HL-60 (cell line): ENCODE results near the gene NPPC.

ENCODE experiments used
- DNase-seq, 2 experiments: peaks; one replicate each; pipeline ENCODE4 v3.0.0-alpha.2; 2010 to 2020; ENCODE audit warnings: low read depth in 1 of 2, low spot score in 1 of 2
- H3K27ac ChIP-seq: fragments of 250-450 bp; sonication (Bioruptor Pico); replicated peaks from 2 replicates; pipeline ENCODE4 v1.5.1; 2020; ENCODE audit warnings: mild to moderate bottlenecking, moderate library complexity
- H3K27me3 ChIP-seq: fragments of 250-450 bp; sonication (Bioruptor Pico); 2 replicates; pipeline ENCODE4 v1.5.1; 2021; ENCODE audit warnings: mild to moderate bottlenecking, moderate library complexity; ENCODE audit not compliant: insufficient read depth, poor library complexity, severe bottlenecking
- H3K4me3 ChIP-seq: replicated peaks from 2 replicates; pipeline ENCODE4 v1.5.1; 2011; ENCODE audit warnings: mild to moderate bottlenecking, control low read depth, low read length; ENCODE audit not compliant: insufficient read depth
- GABPA ChIP-seq: IDR thresholded peaks from 2 replicates; pipeline ENCODE4 v1.6.1; 2012; ENCODE audit warnings: low read depth
- POLR2AphosphoS5 ChIP-seq: IDR thresholded peaks from 2 replicates; pipeline ENCODE4 v1.6.1; 2012; ENCODE audit warnings: low read depth
- SPI1 ChIP-seq: IDR thresholded peaks from 2 replicates; pipeline ENCODE4 v1.6.1; 2012; ENCODE audit warnings: low read depth, mild to moderate bottlenecking, borderline replicate concordance
- TF ChIP-seq, protein P1 (sequence below): IDR thresholded peaks from 2 replicates; pipeline ENCODE4 v1.6.1; 2012; ENCODE audit warnings: low read depth; ENCODE audit not compliant: insufficient replicate concordance
- TF ChIP-seq, protein P2 (sequence below): IDR thresholded peaks from one replicate; pipeline ENCODE4 v1.5.1; 2011; ENCODE audit warnings: low read length, control low read depth, inconsistent platforms; ENCODE audit not compliant: insufficient read depth

NPPC gene

DNA sequence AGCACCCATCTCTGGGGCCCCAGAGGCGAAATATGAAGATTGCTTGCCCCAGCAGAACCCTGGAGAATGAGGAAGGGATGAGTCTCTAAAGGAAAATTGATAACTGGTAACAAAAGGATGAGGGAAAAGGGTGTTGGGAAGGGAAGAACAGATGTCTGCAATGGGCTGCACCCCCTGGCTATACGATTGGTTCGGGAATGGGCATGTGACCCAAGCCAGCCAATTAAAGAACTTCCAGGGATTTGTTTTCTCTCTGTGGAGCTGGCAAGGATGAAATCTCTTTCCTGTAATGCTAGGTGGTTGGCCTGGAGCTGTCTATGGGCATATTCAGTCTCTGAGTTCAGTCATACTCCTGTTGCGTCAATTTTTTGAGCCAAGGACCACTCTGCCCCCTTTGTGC, 12.8 kb upstream of the NPPC start:
- TF ChIP-seq GABPA = no peak
- Histone ChIP-seq H3K27me3 (no peaks in the 10 kb centered on the region), H3K27ac (no peak overlapping the region), H3K4me3 (no peak overlapping the region)
- DNase-seq = no peak

DNA sequence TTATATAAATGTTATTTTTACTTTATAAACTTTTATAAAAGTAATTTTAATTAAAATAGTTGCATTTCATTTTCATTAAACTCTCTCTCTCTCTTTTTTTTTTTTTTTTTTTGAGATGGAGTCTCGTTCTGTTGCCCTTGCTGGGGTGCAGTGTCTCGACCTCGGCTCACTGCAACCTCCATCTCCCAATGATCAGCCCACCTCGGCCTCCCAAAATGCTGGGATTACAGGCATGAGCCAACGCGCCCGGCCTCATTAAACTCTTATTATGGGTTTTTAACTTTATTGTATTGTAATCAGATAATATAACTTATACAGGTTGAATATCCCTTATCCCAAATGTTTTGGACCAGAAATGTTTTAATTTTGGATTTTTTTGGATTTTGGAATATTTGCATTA, 10.9 kb upstream of the NPPC start:
- H3K27me3 ChIP-seq = no peaks in the 10 kb centered on the region
- TF ChIP-seq, protein P1, sequence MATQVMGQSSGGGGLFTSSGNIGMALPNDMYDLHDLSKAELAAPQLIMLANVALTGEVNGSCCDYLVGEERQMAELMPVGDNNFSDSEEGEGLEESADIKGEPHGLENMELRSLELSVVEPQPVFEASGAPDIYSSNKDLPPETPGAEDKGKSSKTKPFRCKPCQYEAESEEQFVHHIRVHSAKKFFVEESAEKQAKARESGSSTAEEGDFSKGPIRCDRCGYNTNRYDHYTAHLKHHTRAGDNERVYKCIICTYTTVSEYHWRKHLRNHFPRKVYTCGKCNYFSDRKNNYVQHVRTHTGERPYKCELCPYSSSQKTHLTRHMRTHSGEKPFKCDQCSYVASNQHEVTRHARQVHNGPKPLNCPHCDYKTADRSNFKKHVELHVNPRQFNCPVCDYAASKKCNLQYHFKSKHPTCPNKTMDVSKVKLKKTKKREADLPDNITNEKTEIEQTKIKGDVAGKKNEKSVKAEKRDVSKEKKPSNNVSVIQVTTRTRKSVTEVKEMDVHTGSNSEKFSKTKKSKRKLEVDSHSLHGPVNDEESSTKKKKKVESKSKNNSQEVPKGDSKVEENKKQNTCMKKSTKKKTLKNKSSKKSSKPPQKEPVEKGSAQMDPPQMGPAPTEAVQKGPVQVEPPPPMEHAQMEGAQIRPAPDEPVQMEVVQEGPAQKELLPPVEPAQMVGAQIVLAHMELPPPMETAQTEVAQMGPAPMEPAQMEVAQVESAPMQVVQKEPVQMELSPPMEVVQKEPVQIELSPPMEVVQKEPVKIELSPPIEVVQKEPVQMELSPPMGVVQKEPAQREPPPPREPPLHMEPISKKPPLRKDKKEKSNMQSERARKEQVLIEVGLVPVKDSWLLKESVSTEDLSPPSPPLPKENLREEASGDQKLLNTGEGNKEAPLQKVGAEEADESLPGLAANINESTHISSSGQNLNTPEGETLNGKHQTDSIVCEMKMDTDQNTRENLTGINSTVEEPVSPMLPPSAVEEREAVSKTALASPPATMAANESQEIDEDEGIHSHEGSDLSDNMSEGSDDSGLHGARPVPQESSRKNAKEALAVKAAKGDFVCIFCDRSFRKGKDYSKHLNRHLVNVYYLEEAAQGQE = no peak
- no peak for TF ChIP-seq SPI1
- TF ChIP-seq GABPA = no peak
- TF ChIP-seq, protein P2, sequence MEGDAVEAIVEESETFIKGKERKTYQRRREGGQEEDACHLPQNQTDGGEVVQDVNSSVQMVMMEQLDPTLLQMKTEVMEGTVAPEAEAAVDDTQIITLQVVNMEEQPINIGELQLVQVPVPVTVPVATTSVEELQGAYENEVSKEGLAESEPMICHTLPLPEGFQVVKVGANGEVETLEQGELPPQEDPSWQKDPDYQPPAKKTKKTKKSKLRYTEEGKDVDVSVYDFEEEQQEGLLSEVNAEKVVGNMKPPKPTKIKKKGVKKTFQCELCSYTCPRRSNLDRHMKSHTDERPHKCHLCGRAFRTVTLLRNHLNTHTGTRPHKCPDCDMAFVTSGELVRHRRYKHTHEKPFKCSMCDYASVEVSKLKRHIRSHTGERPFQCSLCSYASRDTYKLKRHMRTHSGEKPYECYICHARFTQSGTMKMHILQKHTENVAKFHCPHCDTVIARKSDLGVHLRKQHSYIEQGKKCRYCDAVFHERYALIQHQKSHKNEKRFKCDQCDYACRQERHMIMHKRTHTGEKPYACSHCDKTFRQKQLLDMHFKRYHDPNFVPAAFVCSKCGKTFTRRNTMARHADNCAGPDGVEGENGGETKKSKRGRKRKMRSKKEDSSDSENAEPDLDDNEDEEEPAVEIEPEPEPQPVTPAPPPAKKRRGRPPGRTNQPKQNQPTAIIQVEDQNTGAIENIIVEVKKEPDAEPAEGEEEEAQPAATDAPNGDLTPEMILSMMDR = no peak
- no peak for TF ChIP-seq POLR2AphosphoS5
- no peak overlapping the region for H3K27ac ChIP-seq
- DNase-seq = no peak
- no peak overlapping the region for H3K4me3 ChIP-seq

DNA sequence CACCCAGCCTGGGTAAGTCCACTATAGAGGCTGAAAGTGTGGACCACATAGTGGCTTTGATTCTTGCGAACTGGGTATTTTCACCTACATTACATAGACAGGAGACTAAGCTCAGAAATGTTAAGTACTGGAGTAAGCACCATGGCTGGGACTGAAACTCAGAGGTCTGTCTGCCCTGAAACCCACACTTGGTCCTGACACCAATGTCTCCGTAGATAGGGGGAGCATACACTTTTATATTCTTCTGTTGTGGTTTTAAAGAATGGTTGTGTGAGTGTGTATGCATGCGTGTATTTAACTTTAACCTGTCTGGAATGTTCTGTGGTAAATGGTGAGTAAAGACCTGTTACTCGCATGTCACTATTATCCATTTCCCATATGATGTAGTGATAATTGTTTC, 10.3 kb upstream of the NPPC start:
- TF ChIP-seq POLR2AphosphoS5 (no peak), GABPA (no peak), SPI1 (no peak)
- TF ChIP-seq, protein P1 = no peak
- TF ChIP-seq, protein P2 = no peak
- DNase-seq = no peak

DNA sequence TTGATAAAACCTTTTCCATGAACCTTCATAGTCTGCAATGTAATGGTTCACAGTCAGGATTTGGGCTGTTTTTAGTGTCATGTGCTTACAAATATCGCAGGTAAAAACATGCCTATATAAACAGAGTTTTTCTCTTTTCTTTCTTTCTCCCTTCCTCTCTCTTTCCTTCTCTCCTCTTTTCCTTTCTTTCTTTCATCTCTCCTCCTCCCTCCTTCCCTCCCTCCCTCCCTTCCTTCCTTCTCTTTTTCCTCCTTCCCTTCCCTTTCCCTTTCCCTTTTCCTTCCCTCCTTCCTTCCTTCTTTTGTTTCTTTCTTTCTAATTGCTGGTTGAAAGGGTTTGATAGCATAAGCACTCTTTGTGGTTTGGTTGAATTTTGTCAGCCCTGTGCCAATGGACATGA, 9.6 kb upstream of the NPPC start:
- H3K27ac ChIP-seq = no peak overlapping the region
- TF ChIP-seq, protein P1 = no peak
- TF ChIP-seq GABPA (no peak), SPI1 (no peak)
- TF ChIP-seq, protein P2 = no peak
- H3K4me3 ChIP-seq = no peak overlapping the region
- H3K27me3 ChIP-seq = peaks cover 7% of the 10 kb centered on the region
- DNase-seq = no peak

More for the DNA sequence above, 10.3 kb upstream of the NPPC start:
- Histone ChIP-seq H3K27ac (no peak overlapping the region), H3K4me3 (no peak overlapping the region), H3K27me3 (peaks cover under 1% of the 10 kb centered on the region)
